ENCODE results near the gene PEX5L.

GRCh38 chr3:179788996-179789395 is 247.7 kb downstream of the PEX5L start:
- TF ChIP-seq CTCF (IDR thresholded peaks at IDR 0.05) (no peak), POLR2A (IDR thresholded peaks at IDR 0.05) (no peak), POLR2AphosphoS5 (IDR thresholded peaks at IDR 0.05) (no peak)
